D721Med (cell line): ENCODE results near the gene RIMBP2.

Source experiments
- DNase-seq: peaks from one replicate; pipeline ENCODE4 v3.0.0; 2011; ENCODE audit warnings: low spot score; ENCODE audit not compliant: insufficient read length
- FAIRE-seq: peaks from 2 replicates; lab custom pipeline; 2011; peaks lifted over from hg19 to GRCh38; lab: Jason Lieb, UNC
- TF ChIP-seq, protein P1 (sequence below): IDR thresholded peaks from 2 replicates; pipeline ENCODE4 v1.5.1; 2012; ENCODE audit warnings: mild to moderate bottlenecking, control low read depth; ENCODE audit not compliant: insufficient read depth; ENCODE audit errors: missing control alignments

Gene RIMBP2

GRCh38 chr12:130644566-130644965 is 71.5 kb downstream of the RIMBP2 start:
- TF ChIP-seq, protein P1, sequence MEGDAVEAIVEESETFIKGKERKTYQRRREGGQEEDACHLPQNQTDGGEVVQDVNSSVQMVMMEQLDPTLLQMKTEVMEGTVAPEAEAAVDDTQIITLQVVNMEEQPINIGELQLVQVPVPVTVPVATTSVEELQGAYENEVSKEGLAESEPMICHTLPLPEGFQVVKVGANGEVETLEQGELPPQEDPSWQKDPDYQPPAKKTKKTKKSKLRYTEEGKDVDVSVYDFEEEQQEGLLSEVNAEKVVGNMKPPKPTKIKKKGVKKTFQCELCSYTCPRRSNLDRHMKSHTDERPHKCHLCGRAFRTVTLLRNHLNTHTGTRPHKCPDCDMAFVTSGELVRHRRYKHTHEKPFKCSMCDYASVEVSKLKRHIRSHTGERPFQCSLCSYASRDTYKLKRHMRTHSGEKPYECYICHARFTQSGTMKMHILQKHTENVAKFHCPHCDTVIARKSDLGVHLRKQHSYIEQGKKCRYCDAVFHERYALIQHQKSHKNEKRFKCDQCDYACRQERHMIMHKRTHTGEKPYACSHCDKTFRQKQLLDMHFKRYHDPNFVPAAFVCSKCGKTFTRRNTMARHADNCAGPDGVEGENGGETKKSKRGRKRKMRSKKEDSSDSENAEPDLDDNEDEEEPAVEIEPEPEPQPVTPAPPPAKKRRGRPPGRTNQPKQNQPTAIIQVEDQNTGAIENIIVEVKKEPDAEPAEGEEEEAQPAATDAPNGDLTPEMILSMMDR: no peak
- no peak for DNase-seq
- FAIRE-seq: peak; percentile 82

DNA sequence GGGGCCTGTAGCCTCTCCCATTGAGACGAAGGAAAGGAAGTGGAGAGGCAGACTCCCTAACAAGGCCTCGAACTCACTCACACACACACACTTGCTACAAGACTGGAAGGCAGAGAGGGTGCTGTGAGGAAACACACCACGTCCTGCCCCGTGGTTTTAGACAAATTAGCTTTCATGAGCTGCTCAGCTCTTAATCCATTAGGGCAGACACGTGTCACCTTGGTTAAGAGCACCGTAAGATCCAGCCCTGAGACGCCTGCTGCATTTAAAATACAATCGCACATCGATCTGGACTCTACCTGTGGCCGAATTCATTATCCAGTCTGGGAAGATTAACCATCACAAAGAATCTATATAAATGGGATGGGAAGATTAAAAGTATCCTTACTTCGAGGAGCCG is 72.0 kb downstream of the RIMBP2 start:
- FAIRE-seq: no peak
- TF ChIP-seq, protein P1: no peak
- DNase-seq: peak; percentile 73

GRCh38 chr12:130642856-130643255 is 73.2 kb downstream of the RIMBP2 start:
- TF ChIP-seq, protein P1: no peak
- no peak for DNase-seq
- FAIRE-seq: no peak

DNA sequence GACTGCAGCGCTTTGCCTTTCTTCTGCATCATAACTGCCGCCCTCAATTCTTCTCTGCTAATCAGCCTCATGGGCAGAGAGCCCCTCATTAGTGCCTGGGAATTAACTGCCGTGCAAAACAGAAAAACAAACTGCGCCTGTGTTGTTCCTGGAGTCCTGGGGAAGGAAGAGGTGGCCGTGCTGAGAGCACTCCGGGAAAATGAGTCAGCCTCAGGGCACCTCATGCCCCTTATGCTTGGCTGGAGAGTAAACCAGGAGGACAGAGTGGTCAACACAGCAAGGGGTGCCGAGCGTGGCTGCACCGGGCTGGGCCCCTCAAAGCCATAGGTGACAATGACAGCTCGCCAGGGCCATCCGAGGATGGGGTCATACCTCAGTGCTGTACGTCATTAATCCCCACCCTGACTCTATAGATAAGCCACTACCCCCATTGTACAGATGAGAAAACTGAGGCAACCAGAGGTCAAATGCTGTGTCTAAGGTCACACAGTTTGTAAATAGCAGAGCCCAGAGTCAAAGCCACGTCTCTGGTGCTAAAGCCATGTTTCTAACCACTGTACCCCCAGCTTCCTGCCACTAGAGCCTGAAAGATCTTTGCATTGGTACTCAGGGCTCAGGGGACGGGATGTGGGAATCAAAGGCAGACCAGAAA is 74.4 kb downstream of the RIMBP2 start:
- TF ChIP-seq, protein P1: no peak
- no peak for FAIRE-seq
- DNase-seq: no peak

GRCh38 chr12:130640901-130641300 is 75.2 kb downstream of the RIMBP2 start:
- DNase-seq: no peak
- FAIRE-seq: no peak
- TF ChIP-seq, protein P1: no peak

DNA sequence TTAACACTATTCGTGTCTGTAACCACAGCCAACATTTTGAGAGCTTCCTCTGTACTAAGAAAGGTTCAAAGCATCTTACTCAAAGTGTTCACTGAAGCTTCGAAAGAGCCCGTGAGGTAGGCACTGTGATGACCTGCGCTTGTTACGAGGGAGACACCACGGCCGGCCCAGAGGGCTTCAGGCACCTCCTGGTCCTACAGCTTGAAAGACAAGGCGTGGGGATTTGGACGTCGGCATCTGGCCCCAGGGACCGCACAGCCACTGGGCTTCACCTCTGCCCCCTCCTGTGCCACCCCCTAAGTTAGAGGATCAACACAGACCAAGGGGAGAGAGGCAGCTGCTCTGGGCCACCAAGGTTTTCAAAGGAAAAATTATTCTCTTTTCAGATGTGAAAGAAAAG is 75.6 kb downstream of the RIMBP2 start:
- no peak for DNase-seq
- FAIRE-seq: no peak
- TF ChIP-seq, protein P1: no peak
